Cerebellar cortex (tissue), 1 donor: ENCODE results near the gene UBA3.

ENCODE experiments used
- DNase-seq: peaks from one replicate; pipeline ENCODE4 v3.0.0-alpha.2; 2015; ENCODE audit warnings: low spot score

Gene UBA3

GRCh38 chr3:69097407-69098086 is 17.4 kb upstream of the UBA3 start:
- no peak for DNase-seq

GRCh38 chr3:69096299-69096698 is 16.1 kb upstream of the UBA3 start:
- no peak for DNase-seq

- DNase-seq, result no peak
Measured at GRCh38 chr3:69095636-69096035, 15.5 kb upstream of the UBA3 start.

GRCh38 chr3:69094467-69095205 is 14.5 kb upstream of the UBA3 start:
- no peak for DNase-seq

- DNase-seq, result no peak
Measured at GRCh38 chr3:69092030-69092516, 11.9 kb upstream of the UBA3 start.

- DNase-seq, result no peak
Measured at GRCh38 chr3:69091389-69092029, 11.3 kb upstream of the UBA3 start.

GRCh38 chr3:69090021-69090420 is 9.9 kb upstream of the UBA3 start:
- DNase-seq, result no peak

- no peak for DNase-seq
Measured at GRCh38 chr3:69088063-69088462, 7.9 kb upstream of the UBA3 start.

- no peak for DNase-seq
Measured at GRCh38 chr3:69087030-69087791, 7.0 kb upstream of the UBA3 start.

- DNase-seq, result peak; percentile 73
Measured at GRCh38 chr3:69085833-69086722, 5.9 kb upstream of the UBA3 start.

- no peak for DNase-seq
Measured at GRCh38 chr3:69085168-69085832, 5.1 kb upstream of the UBA3 start.

- DNase-seq, result peak; percentile 98
Measured at GRCh38 chr3:69084326-69085167, 4.4 kb upstream of the UBA3 start, which contains the start of gene ARL6IP5. Gene ARL6IP5, plus strand, starts transcription at chr3:69084937. Its CDS starts 111 bp downstream, at chr3:69085048.

- DNase-seq, result no peak
Measured at GRCh38 chr3:69082805-69083204, 2.6 kb upstream of the UBA3 start.

GRCh38 chr3:69082361-69082760 is 2.2 kb upstream of the UBA3 start:
- no peak for DNase-seq

- DNase-seq, result no peak
Measured at GRCh38 chr3:69081583-69082262, 1.6 kb upstream of the UBA3 start.

- DNase-seq, result no peak
Measured at GRCh38 chr3:69079269-69080159, 651 bp downstream of the UBA3 start.

GRCh38 chr3:69072928-69073327 is 7.2 kb downstream of the UBA3 start:
- no peak for DNase-seq

- no peak for DNase-seq
Measured at GRCh38 chr3:69066121-69066520, 14.0 kb downstream of the UBA3 start.
